HL-60 (cell line): ENCODE results near the gene SYT13.

Experiments used
- CTCF ChIP-seq: IDR thresholded peaks from one replicate; pipeline ENCODE4 v1.5.1; 2011; ENCODE audit warnings: low read length, control low read depth, inconsistent platforms; ENCODE audit not compliant: insufficient read depth
- GABPA ChIP-seq: IDR thresholded peaks from 2 replicates; pipeline ENCODE4 v1.6.1; 2012; ENCODE audit warnings: low read depth
- POLR2AphosphoS5 ChIP-seq: IDR thresholded peaks from 2 replicates; pipeline ENCODE4 v1.6.1; 2012; ENCODE audit warnings: low read depth
- REST ChIP-seq: IDR thresholded peaks from 2 replicates; pipeline ENCODE4 v1.6.1; 2012; ENCODE audit warnings: low read depth; ENCODE audit not compliant: insufficient replicate concordance
- SPI1 ChIP-seq: IDR thresholded peaks from 2 replicates; pipeline ENCODE4 v1.6.1; 2012; ENCODE audit warnings: low read depth, mild to moderate bottlenecking, borderline replicate concordance

- no peak for TF ChIP-seq CTCF
- no peak for TF ChIP-seq GABPA
- TF ChIP-seq REST: no peak
- TF ChIP-seq SPI1: no peak
- no peak for TF ChIP-seq POLR2AphosphoS5
Observed at GRCh38 chr11:45303316-45303715, 17.2 kb upstream of the SYT13 start.
